ENCODE results near the gene ALDH7A1.
A peak's percentile ranks its signal among the peaks of the same experiment; 100 is the strongest.
"Not testable (repeated sequence)": the region's sequence is repeated elsewhere in the genome, so short reads cannot be mapped to it uniquely, and the experiment has no call there.

The ALDH7A1 gene

GRCh38 chr5:126576974-126577373, 18.0 kb downstream of the ALDH7A1 start:
- Mint-ChIP-seq H3K36me3 (no peaks in the 10 kb centered on the region), H3K27ac (no peak overlapping the region), H3K4me1 (no peaks in the 10 kb centered on the region), H3K9me3 (no peaks in the 10 kb centered on the region), H3K4me3 (no peak overlapping the region), H3K27me3 (no peaks in the 10 kb centered on the region)
- DNase-seq: no peak
- ATAC-seq (replicated peaks): no peak

- Mint-ChIP-seq H3K4me1 (no peaks in the 10 kb centered on the region), H3K27me3 (no peaks in the 10 kb centered on the region), H3K9me3 (no peaks in the 10 kb centered on the region), H3K4me3 (no peak overlapping the region), H3K36me3 (no peaks in the 10 kb centered on the region), H3K27ac (no peak overlapping the region)
- DNase-seq (no peak), ATAC-seq (replicated peaks) (no peak)
These were observed 19.4 kb downstream of the ALDH7A1 start for GRCh38 chr5:126575644-126576043.

GRCh38 chr5:126568206-126568755, 26.7 kb downstream of the ALDH7A1 start:
- Mint-ChIP-seq H3K4me1 (peaks cover 0 to 2% of the 10 kb centered on the region in 2 donors), H3K27ac (no peak overlapping the region), H3K4me3 (no peak overlapping the region), H3K36me3 (peaks cover 0 to 4% of the 10 kb centered on the region in 2 donors), H3K9me3 (no peaks in the 10 kb centered on the region), H3K27me3 (no peaks in the 10 kb centered on the region)
- no peak for ATAC-seq (replicated peaks)
- DNase-seq: no peak

DNA sequence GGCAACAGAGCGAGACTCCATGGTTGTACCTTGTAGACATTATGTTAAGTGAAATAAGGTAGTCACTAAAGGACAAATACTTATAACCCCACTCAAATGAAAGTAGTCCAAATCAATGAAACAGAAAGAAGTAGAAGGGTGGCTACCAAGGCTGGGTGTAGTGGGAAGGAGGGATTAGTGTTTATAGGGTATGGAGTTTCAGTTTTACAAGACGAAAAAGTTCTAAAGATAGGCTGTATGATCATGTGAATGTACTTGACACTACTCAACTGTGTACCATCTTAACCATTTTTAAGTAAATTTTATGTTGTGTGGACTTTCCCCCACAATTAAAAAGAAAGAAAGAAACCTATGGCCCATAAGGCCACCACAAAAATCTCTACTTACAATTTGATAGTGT, 32.2 kb downstream of the ALDH7A1 start:
- H3K4me1 Mint-ChIP-seq: no peaks in the 10 kb centered on the region
- no peaks in the 10 kb centered on the region for H3K27me3 Mint-ChIP-seq
- DNase-seq: no peak
- H3K27ac Mint-ChIP-seq: no peak overlapping the region
- no peaks in the 10 kb centered on the region for H3K36me3 Mint-ChIP-seq
- ATAC-seq (replicated peaks): peak; percentile 63 to 71
- H3K9me3 Mint-ChIP-seq: no peaks in the 10 kb centered on the region
- H3K4me3 Mint-ChIP-seq: no peak overlapping the region

GRCh38 chr5:126561908-126562307, 33.1 kb downstream of the ALDH7A1 start:
- no peak overlapping the region for H3K27ac Mint-ChIP-seq
- no peaks in the 10 kb centered on the region for H3K36me3 Mint-ChIP-seq
- H3K27me3 Mint-ChIP-seq: no peaks in the 10 kb centered on the region
- H3K4me1 Mint-ChIP-seq: no peaks in the 10 kb centered on the region
- no peaks in the 10 kb centered on the region for H3K9me3 Mint-ChIP-seq
- DNase-seq (no peak), ATAC-seq (replicated peaks) (no peak)
- no peak overlapping the region for H3K4me3 Mint-ChIP-seq

GRCh38 chr5:126555101-126555500, 39.9 kb downstream of the ALDH7A1 start:
- H3K27ac Mint-ChIP-seq; H3K36me3 Mint-ChIP-seq; H3K27me3 Mint-ChIP-seq; H3K9me3 Mint-ChIP-seq; ATAC-seq (replicated peaks); DNase-seq; H3K4me1 Mint-ChIP-seq; H3K4me3 Mint-ChIP-seq: not testable (repeated sequence)

DNA sequence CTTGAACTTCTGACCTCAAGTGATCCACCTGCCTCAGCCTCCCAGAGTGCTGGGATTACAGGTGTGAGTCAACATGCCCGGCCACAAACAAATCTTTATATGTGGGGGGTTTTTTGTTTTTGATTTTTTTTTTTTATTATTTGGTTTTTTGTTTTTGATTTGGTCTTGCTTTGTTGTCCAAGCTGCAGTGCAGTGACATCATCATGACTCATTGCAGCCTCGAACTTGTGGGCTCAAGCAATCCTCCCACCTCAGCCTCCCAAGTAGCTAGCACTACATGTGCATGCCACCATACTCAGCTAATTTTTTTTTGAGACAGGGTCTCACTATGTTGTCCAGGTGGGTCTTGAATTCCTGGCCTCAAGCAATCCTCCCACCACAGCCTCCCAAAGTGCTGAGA, 42.4 kb downstream of the ALDH7A1 start:
- Mint-ChIP-seq H3K27ac (no peak overlapping the region), H3K36me3 (peaks cover 0 to 4% of the 10 kb centered on the region in 2 donors), H3K9me3 (no peaks in the 10 kb centered on the region), H3K27me3 (no peaks in the 10 kb centered on the region), H3K4me3 (no peak overlapping the region), H3K4me1 (no peaks in the 10 kb centered on the region)
- ATAC-seq (replicated peaks): no peak
- DNase-seq: no peak

- H3K4me3 Mint-ChIP-seq: no peak overlapping the region
- no peaks in the 10 kb centered on the region for H3K9me3 Mint-ChIP-seq
- H3K36me3 Mint-ChIP-seq: no peaks in the 10 kb centered on the region
- no peaks in the 10 kb centered on the region for H3K4me1 Mint-ChIP-seq
- peak; percentile 8 for DNase-seq
- H3K27me3 Mint-ChIP-seq: no peaks in the 10 kb centered on the region
- H3K27ac Mint-ChIP-seq: no peak overlapping the region
- ATAC-seq (replicated peaks): peak; percentile 61 to 66
These were observed 50.8 kb downstream of the ALDH7A1 start for GRCh38 chr5:126544087-126544740.

- no peak for DNase-seq
These were observed 51.4 kb downstream of the ALDH7A1 start for GRCh38 chr5:126543660-126544059.

GRCh38 chr5:126543009-126543408, 52.0 kb downstream of the ALDH7A1 start:
- Mint-ChIP-seq H3K4me1 (no peaks in the 10 kb centered on the region), H3K27me3 (peaks cover 0 to 4% of the 10 kb centered on the region in 2 donors), H3K4me3 (no peak overlapping the region), H3K27ac (no peak overlapping the region), H3K36me3 (no peaks in the 10 kb centered on the region), H3K9me3 (no peaks in the 10 kb centered on the region)
- no peak for ATAC-seq (replicated peaks)
- no peak for DNase-seq

More at GRCh38 chr5:126543660-126544059, 51.4 kb downstream of the ALDH7A1 start:
- no peak for ATAC-seq (replicated peaks)
- Mint-ChIP-seq H3K4me1 (no peaks in the 10 kb centered on the region), H3K9me3 (no peaks in the 10 kb centered on the region), H3K27ac (no peak overlapping the region), H3K36me3 (no peaks in the 10 kb centered on the region), H3K4me3 (no peak overlapping the region), H3K27me3 (no peaks in the 10 kb centered on the region)

GRCh38 chr5:126542441-126542840, 52.6 kb downstream of the ALDH7A1 start:
- DNase-seq (no peak), ATAC-seq (replicated peaks) (no peak)
- H3K4me3 Mint-ChIP-seq: no peak overlapping the region
- H3K27ac Mint-ChIP-seq: no peak overlapping the region
- H3K36me3 Mint-ChIP-seq: no peaks in the 10 kb centered on the region
- H3K9me3 Mint-ChIP-seq: no peaks in the 10 kb centered on the region
- H3K27me3 Mint-ChIP-seq: peaks cover 0 to 6% of the 10 kb centered on the region in 2 donors
- H3K4me1 Mint-ChIP-seq: no peaks in the 10 kb centered on the region

- no peaks in the 10 kb centered on the region for H3K9me3 Mint-ChIP-seq
- DNase-seq (no peak), ATAC-seq (replicated peaks) (no peak)
- no peak overlapping the region for H3K27ac Mint-ChIP-seq
- peaks cover 0 to 8% of the 10 kb centered on the region in 2 donors for H3K27me3 Mint-ChIP-seq
- no peaks in the 10 kb centered on the region for H3K36me3 Mint-ChIP-seq
- H3K4me1 Mint-ChIP-seq: no peaks in the 10 kb centered on the region
- H3K4me3 Mint-ChIP-seq: no peak overlapping the region
These were observed 54.4 kb downstream of the ALDH7A1 start for GRCh38 chr5:126540631-126541030.

DNA sequence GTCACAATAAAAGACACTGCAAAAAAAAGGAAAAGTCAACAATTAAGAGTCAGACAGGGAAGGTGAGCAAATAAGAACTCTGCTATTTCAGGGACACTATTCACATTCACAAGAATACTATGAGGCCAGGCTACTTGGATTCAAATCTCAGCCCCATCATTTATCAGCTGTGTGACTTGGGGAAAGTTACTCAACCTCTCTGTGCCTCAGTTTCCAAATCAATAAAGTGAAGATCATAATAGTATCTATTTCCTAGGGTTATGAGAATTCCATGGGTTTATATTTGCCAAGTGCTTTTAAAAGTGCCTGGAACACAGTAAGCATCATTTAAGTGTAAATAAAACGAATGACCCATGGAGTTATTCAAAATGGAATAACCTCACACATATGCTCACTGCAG, 56.4 kb downstream of the ALDH7A1 start:
- H3K4me1 Mint-ChIP-seq: no peaks in the 10 kb centered on the region
- no peaks in the 10 kb centered on the region for H3K9me3 Mint-ChIP-seq
- H3K27me3 Mint-ChIP-seq: peaks cover 0 to 13% of the 10 kb centered on the region in 2 donors
- no peak overlapping the region for H3K4me3 Mint-ChIP-seq
- DNase-seq: no peak
- H3K36me3 Mint-ChIP-seq: no peaks in the 10 kb centered on the region
- no peak overlapping the region for H3K27ac Mint-ChIP-seq
- ATAC-seq (replicated peaks): no peak

DNA sequence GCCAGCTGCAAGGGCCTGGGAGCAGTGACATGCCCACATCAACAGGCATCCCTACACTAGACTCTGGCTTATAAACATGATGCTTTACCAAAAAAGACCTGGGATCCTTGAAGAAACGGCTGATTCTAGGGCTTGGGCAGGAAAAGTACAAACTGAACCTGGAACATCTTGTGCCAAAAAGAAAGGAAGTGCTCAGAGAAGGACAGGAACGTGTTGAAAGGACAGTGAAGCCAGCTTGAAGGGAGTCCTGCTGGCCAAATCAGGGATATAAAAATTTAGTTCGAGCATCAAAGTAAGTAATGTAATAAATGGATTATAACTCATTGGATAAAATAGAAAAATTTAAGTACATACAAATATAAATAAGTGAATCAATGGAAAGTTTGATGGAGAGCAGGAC, 58.1 kb downstream of the ALDH7A1 start:
- DNase-seq: no peak
- H3K27ac Mint-ChIP-seq: no peak overlapping the region
- H3K9me3 Mint-ChIP-seq: no peaks in the 10 kb centered on the region
- H3K4me3 Mint-ChIP-seq: no peak overlapping the region
- no peaks in the 10 kb centered on the region for H3K36me3 Mint-ChIP-seq
- H3K4me1 Mint-ChIP-seq: no peaks in the 10 kb centered on the region
- no peak for ATAC-seq (replicated peaks)
- H3K27me3 Mint-ChIP-seq: peaks cover 0 to 13% of the 10 kb centered on the region in 2 donors

GRCh38 chr5:126535856-126536545, 59.0 kb downstream of the ALDH7A1 start:
- ATAC-seq (replicated peaks) (no peak), DNase-seq (no peak)
- no peak overlapping the region for H3K4me3 Mint-ChIP-seq
- H3K27ac Mint-ChIP-seq: no peak overlapping the region
- H3K4me1 Mint-ChIP-seq: no peaks in the 10 kb centered on the region
- no peaks in the 10 kb centered on the region for H3K36me3 Mint-ChIP-seq
- peaks cover 0 to 13% of the 10 kb centered on the region in 2 donors for H3K27me3 Mint-ChIP-seq
- no peaks in the 10 kb centered on the region for H3K9me3 Mint-ChIP-seq
